HG03139 (cell line): ENCODE measurements around the gene TDP2.

Experiments used
- ATAC-seq: cut with Tn5 transposase; IDR thresholded peaks from one replicate; pipeline ENCODE4 v1.9.1; 2021; ENCODE audit not compliant: unreplicated experiment

The TDP2 gene

GRCh38 chr6:24606200-24606930, 60.3 kb downstream of the TDP2 start:
- ATAC-seq: no peak

GRCh38 chr6:24603241-24603640, 63.5 kb downstream of the TDP2 start:
- no peak for ATAC-seq

DNA sequence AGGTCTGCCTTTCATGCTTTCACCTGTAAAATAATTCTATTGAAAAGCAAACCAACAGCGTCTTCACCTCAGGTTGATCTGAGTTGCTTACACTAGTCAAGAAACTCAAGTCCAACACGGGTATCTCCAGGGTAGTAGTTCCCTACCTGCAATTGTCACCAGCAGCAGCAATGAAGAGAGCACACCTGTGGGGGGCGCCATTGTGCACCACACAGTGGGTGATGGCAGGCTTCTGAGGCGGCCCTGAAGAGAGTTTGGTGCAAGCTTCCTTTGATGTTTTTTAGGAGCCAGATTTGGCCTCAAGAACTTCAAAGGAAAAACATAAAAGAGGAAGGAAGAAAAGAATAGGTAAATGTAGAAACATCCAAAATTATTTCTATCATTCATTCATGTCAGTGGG, 65.8 kb downstream of the TDP2 start:
- ATAC-seq: no peak
